Ramos (cell line): ENCODE data around the gene HPGDS.
"Not testable (repeated sequence)": the region's sequence is repeated elsewhere in the genome, so short reads cannot be mapped to it uniquely, and the experiment has no call there.

Experiments
- in situ Hi-C: fragments of 300-500 bp; cut with MboI; formaldehyde crosslinking; loops from one replicate; pipeline ENCODE4 v1.14.3; 2022; ENCODE audit warnings: low sequenced_read_pairs; ENCODE audit not compliant: unreplicated experiment

HPGDS gene

DNA sequence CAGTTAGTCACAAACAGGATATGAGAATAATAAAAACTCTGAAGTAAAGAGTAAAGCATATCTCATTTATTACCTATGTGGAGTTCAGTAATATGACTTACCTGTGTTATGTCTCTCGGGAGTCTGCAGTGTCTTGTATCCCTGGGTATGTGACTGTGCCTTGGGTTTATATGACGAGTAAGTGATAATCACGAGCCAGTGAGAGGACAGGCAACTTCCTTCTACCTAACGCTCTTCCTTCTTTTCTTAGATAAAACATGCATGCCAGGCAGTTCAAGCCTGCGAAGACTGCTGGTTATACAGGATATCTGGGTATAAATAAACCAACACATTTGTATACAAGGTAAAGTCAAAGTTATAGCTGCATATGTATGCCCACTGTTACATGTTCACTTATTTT is at the start of gene HPGDS:
Gene HPGDS (minus strand): TSS at position 143 of the 400 bp plus-strand sequence. CDS start 8,207 bp downstream, outside the sequence.
- in situ Hi-C loops = no loop called here

DNA sequence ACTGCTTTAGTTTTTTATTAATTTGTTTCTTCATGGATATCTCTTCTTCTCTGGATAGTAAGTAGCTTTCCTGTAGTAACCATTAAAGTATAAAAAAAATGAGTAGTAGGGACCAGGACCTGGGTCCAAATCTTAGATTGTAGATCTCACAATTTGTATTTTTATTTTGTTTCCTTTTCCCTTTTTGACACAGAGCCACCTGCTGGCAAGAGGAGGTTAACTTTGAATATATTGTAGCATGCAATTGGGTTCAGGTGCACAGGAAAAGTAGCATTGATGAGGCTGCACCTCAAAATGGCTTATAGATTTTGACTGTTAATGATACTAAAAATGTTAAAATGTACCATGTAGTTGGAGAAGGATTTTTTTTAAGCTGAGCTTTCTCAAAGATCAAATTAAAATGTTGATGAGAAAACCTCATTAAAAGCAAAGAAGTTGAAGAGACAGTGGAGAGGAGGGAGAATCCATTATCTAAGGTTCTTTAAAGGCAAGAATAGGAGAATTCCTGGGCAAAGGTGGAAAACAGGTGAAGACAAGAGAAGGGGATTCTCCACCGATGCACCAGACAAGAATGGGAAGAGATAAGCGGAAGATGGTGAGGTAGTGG is 48.3 kb upstream of the HPGDS start:
- in situ Hi-C loops = no loop called here

DNA sequence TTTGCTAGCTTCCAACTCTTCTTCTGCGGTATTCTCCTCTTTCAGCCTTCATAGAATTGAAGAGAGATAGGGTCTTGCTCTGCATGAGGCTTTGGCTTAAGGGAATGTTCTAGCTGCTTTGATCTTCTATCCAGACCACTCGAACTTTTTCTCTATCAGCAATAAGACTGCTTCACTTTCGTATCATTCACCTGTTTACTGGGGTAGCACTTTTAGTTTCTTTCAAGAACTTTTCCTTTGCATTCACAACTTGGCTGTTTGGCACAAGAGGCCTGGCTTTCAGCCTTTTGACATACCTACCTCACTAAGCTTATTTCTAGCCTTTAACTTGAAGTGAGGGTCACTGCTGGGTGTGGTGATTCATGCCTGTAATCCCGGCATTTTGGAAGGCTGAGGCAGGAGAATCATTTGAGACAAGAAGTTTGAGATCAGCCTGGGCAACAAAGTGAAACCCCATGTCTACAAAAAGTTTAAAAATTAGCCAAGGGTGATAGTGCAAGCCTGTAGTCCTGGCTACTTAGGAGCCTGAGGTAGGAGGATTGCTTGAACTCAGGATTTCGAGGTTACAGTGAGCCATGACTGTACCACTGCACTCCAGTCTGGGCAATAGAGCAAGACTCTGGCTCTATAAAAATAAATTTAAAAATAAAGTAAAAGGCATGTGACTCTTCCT is 47.1 kb upstream of the HPGDS start:
- in situ Hi-C loops = no loop called here

DNA sequence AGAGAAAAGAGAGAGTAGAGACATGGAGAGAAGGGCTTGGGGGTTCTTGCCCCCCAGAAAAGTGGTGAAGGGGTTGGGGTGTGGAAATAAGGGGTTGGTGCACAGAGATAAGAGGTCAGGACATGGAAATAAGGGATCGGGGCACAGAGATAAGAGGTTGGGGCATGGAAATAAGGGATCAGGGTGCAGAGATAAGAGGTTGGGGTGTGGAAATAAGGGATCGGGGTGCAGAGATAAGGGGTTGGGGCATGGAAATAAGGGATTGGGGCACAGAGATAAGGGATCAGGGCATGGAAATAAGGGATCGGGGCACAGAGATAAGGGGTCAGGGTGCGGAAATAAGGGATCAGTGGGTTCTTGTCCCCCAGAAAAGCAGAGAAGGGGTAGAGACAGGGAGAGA is 45.3 kb upstream of the HPGDS start:
- in situ Hi-C loops = not testable (repeated sequence)

DNA sequence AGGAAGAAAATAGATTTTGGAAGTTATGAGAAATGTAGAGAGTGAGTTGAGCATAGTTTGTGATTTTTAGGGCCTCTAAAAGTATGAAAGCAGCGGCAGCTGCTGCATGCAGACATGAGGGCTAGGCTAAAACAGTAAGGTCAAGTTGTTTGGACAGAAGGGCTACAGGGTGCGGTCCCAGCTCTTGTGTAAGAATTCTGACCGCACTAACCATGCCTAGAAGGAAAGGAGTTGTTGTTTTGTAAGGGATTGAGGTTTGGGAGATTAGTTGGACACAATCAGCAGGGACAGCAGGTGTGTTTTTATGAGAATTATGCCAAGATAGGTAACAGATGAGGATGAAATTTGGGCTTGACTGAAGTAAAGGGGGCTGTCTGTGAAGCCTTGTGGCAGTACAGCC is 42.8 kb upstream of the HPGDS start:
- in situ Hi-C loops = not testable (repeated sequence)

DNA sequence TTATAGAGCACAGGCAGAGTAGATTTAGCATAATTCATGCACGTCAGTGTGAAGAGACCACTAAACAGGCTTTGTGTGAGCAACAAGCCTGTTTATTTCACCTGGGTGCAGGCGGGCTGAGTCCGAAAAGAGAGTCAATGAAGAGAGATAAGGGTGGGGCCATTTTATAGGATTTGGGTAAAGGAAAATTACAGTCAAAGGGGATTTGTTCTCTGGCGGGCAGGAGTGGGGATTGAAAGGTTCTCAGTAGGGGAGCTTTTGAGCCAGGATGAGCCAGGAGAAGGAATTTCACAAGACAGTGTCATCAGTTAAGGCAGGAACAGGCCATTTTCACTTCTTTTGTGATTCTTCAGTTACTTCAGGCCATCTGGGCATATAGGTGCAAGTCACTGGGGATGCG is 40.3 kb upstream of the HPGDS start:
- in situ Hi-C loops = not testable (repeated sequence)

DNA sequence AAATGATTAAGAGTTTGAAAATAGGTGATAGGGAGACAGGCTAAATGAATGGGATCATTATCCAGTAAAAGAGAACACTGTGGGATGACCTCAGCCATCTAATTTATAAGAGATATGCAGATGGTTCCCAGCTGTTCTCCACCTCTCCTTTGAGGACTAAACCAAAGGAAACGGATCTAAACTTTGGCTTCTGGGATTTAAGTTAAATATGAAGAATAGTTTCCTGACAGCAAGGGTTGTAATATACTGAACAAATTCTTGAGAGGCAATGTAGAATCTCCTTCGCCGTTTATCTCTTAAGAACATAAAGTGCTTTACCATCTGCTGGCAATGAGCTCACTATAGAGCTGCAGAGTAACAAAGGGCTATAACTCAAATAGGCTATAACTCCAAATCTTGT is 35.4 kb upstream of the HPGDS start:
- in situ Hi-C loops = no loop called here

DNA sequence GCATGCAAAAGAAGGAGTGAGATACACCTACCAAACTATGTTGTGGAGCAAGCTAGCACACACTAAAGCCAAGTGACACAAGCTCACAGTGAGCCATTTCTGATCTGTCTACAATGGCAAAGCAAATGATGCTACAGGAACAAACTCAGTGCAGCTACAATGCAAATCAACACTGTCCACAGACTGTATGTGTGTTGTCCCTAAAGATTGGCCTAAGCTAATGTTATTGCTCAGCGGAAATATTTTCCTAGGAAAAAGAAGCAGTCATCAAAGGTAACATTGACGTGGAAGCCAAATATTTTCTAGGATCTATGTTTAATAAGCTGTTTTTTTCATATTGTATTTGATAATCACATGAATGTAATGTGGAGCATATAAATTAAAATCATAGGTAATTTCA is 34.7 kb upstream of the HPGDS start:
- in situ Hi-C loops = no loop called here

DNA sequence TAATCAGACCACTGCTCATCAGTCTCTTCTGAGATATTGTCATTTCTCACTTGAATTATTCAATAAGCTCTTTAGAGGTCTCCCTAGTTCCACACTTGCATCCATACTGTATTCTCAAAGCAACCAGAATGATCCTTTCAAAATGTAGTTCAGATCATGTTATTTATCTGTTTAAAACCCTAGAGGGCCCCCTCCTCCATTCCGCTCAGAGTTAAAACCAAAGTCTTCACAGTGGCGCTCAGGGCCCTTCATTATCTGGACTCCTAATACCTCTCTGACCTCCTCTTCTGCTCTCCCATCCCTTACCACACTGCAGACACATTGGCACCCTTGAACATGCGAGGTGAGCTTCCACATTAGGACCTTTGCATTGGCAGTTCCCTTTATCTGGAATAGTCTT is 32.7 kb upstream of the HPGDS start:
- in situ Hi-C loops = no loop called here

DNA sequence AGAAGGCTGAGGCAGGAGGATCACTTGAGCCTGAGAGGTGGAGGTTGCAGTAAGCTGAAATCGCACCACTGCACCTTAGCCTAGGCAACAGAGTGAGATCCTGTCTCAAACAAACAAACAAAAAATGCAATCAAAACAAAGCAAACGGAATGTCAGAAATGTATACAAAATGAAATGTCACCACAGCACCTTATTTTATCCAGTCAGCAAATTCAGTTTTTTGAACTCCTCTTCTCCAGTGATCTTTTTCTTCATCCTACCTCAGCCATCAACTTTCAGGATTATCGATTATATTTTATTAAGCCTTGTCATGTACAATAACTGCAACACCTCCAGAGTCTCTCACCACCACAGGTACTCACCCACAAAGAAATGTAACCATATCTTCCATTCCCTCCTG is 31.1 kb upstream of the HPGDS start:
- in situ Hi-C loops = no loop called here

DNA sequence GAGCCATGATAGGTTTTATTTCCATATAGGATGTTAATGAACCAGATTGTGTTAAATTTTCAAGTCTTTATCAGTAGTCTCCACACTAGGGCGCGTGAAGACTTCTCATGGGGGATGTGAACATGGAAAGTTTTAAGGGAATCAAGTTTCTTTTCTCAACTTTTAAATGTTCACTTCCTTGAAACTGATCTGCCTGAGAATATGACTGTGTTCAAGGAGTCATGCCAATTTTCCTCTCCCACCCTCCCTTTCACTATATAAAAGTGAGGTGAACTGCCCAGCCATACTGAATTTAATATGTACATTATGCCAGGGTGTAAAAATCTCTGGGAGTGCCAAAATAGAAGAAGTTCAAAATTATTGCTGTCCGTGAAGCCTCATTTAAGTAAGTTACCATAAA is 30.4 kb upstream of the HPGDS start:
- in situ Hi-C loops = no loop called here

DNA sequence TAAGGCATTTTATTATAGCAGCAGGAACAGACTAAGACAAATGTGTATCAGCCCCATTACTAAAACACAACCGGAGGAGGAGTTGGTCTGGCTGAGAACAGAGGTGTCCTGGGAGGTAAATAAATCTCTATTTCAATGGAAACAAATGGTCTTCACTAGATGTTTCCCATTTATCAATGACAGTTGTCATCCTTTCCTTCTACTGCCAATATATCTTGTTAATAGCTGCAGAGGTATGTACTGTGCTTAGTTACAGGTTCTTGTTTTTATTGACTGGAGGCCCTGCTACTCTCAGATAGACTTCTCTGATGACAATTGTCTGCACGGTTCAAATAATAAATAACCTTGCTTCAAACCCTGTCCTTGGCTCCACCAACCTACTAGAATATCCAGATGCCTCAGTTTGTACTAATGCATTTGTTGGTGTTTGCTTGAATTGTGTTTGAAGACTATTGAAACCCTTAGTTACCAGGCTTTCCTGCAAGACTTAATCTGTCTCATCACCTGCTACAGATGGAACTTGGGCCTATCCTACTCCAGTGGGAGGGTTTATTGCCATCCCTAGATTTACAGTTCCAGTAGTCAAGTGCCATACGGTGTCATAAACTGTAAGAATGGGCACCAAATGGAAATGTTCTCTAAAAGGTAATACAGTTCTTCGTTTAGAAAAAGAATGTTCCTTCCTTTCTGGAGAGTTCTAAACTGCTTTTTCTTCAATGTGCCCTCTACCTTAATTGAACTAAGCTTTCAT is 29.8 kb upstream of the HPGDS start:
- in situ Hi-C loops = no loop called here

DNA sequence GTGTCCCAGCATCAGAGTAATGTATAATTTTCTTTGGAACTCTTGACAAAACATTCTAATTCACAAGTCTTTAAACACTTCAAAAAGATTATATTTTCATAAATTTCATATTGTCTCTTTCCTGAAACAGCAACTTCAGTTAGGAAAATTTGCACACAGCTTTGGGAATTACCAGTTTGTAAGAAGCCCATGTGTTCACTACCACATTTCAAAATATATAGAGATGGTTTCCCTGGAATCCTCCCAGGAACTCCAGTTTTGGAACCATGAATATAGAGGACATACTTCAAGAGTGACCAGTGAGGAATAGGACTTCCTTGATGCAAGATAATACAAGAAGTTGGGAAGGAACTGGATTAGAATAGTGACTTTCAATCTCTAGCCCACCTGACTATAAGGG is 28.7 kb upstream of the HPGDS start:
- in situ Hi-C loops = no loop called here

DNA sequence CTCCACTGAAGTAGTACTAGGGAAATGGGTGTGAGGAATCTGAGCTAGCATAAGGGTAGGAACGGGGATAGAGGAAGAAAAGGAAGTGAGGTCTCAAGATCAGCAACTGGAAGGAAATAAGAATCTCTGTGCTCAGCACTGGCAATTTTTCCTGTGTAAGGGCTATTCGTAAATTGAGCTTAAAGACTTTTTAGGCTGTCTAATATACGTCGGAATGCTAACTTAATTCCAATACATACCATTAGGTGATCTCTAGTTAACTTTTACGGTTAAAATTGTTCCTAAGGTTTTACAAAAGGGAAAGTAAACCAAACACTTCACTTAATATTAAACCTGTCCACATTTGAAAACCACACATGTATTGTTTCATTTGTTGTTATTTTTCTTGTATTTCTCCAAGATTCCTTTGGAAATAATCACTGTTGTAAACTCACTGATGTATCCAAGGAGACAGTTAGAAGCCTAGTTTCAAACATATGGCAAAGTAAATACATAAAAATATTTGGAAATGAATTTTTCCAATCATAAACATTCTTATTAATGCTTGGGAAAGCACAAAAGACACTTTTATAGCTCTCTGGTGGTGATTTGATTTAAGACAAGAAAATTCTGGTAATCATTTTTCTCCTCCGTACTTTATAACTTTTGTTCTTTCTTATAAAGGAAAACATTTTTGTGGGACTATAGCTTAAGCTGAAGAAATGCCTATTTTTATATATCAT is 28.1 kb upstream of the HPGDS start:
- in situ Hi-C loops = no loop called here

DNA sequence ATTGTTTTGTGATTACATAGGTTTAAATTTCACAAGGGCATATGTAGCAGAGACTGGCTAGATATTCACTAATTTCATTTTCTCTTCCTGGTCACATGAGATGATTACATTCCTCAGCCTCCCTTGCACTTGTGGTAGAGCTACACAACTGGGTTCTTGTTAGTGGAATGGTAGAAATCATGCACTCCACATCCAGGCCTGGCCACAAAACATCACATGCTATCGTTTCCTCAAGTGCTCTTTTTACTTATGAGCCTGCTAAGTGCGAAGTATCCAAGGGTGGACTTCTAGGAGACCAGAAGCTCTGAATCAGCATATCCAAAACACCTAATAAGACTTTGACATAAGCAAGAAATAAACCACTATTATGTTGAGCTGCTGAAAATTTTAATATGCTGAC is 26.4 kb upstream of the HPGDS start:
- in situ Hi-C loops = no loop called here

DNA sequence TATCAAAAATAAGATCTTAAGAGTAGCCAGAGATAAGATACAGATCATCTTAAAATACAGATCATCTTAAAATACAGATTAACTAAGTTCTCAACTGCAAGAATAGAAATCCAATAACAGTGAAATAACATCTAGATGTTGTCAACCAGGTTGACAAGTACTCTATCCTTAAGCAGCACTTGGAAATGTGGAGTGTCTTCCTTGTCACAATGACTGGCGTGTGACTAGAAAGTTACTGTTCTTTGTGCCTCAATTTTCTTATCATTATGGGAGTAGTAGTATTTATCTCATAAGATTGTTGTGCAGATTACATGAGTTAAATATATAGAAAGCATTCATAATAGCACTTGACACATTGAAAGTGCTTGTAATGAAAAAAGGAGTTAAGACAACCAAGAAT is 25.8 kb upstream of the HPGDS start:
- in situ Hi-C loops = no loop called here

DNA sequence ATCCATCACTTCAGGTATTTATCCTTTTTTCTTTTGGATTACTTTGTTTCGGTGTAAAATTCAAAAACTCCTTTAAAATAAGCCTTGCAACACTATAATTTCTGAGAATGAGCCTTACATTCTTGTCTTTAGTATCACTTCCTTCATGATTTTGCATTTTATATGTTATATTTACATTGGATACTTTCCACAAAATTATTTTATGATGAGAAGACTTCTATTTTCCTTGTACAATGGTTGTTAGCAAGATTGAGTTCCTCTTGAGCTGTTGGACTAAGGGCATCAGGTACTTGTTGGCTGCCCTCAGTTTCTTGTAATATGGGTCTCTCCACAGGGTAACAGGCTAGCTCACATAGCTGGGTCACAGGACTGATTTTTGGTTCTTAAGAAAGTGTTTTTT is 22.7 kb upstream of the HPGDS start:
- in situ Hi-C loops = no loop called here

DNA sequence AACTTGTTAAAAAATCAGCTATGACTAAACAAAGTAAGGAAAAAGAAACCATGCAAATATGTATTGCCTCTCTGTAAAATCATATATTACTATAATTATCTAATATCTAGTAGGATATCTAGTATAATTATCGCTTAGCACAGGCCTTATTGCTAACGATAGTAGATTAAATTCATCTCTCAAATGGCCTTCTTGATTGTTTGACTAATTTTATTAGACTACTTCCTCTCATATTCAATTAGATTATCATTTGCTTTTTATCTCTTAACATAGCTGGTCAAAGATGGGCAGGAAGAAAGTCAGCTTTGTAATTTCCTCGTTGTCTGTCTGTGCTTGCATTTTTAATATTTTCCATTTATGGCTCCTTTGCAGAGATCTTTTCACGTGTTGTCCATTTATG is 21.9 kb upstream of the HPGDS start:
- in situ Hi-C loops = no loop called here

DNA sequence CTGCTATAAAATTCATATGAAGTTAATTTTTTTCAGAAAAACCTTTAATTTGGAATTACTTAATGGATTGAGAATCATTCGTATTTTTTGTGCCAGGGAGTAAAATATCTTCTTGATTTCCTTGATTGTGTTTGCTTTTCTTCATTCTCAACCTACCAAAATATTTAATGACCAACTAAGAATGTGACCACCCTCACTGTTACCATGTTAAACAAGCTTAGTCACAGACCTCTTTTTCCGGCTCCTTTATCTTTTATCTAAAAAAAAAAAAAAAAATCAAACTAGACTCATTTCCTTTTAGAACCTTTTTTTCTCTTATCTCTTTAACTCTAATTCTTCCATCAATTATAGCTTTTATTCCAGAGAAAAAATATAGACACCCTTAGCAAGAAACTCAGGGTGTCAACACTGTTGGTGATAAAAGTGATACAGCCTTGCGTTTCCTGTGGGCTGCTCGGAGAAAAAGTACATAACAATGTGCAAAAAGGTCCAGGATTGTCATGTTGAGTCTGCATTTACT is 20.6 kb upstream of the HPGDS start:
- in situ Hi-C loops = no loop called here

DNA sequence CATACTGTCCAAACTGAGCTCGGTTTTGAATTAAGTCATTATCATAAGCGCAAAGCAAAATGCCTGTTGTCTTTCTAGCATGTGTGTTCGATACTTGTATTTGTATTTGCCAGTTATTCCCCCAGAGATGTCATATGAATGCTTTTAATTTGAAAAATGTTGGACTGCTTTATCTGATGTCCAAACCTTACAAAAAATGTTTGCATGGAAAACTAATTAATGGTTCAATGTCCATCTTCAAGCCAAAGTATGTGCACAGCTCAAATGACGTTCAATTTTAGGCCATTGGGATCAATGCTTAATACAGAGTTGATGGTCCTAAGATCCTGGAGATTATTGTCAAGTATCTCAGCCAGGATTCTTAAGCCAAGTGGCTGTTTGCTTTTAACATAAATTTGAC is 17.2 kb upstream of the HPGDS start:
- in situ Hi-C loops = no loop called here

DNA sequence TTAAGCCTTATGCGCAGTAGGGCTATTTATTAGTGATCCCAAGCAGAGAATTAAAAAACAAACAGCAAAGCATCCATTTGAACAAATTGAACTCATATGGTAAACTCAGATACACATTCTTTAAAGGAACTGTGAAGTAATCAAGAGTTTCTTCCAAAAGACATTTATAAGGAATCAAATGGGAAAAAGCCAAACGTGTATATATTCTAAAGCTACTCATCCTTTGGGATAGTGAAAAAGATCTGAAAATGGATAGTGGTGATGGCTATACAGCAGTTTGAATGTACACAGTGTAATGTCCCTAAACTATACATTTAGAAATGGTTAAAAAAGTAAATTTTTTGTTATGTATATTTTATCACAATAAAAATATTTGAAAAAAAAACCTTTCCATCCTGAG is 16.6 kb upstream of the HPGDS start:
- in situ Hi-C loops = no loop called here
